ENCODE results near the gene ZCCHC2.

Gene ZCCHC2

DNA sequence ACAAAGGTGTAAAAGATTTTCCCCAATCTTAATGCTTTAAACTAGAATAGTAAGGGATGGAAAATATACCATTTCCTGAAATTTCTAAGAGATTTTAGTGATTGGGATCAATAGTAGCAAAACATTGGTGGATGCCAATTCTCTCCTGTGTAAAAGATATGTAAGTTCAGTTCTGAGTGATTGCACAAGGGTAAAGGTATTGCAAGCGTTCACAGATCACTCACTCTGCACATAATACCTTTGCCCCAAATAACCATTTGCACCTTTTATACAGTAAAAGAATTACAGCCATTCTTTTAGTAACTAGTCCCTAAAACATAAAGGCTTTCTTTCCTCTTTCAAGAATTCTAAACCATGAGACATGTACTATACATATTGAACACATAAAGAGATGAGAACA lies 13.0 kb upstream of the ZCCHC2 start:
- H3K4me3 ChIP-seq (ENCODE audit: insufficient read depth, low read length, poor library complexity, severe bottlenecking), result no peak overlapping the region
- peaks cover 21% of the 10 kb centered on the region for H3K36me3 ChIP-seq (ENCODE audit: low read length)
- no peaks in the 10 kb centered on the region for H4K20me1 ChIP-seq (ENCODE audit: low read depth, low read length)
- no peaks in the 10 kb centered on the region for H3K79me2 ChIP-seq (ENCODE audit: insufficient read depth, low read length)
- H3K9me3 ChIP-seq (ENCODE audit: insufficient read depth, low read length), result peaks cover 30% of the 10 kb centered on the region; the same call in 1 of the 2 replicates
- H2AFZ ChIP-seq (ENCODE audit: low read depth, low read length, severe bottlenecking), result no peak overlapping the region
- no peaks in the 10 kb centered on the region for H3F3A ChIP-seq (ENCODE audit: insufficient read depth)
- no peak overlapping the region for H3K27ac ChIP-seq (ENCODE audit: low read depth, low read length)
- H3K9me2 ChIP-seq (replicated peaks; ENCODE audit: insufficient read depth, low read length), result no peaks in the 10 kb centered on the region
- TF ChIP-seq EZH2phosphoT487 (conservative IDR thresholded peaks at IDR 0.05; ENCODE audit: low read length), result no peak
- TF ChIP-seq, protein P1, sequence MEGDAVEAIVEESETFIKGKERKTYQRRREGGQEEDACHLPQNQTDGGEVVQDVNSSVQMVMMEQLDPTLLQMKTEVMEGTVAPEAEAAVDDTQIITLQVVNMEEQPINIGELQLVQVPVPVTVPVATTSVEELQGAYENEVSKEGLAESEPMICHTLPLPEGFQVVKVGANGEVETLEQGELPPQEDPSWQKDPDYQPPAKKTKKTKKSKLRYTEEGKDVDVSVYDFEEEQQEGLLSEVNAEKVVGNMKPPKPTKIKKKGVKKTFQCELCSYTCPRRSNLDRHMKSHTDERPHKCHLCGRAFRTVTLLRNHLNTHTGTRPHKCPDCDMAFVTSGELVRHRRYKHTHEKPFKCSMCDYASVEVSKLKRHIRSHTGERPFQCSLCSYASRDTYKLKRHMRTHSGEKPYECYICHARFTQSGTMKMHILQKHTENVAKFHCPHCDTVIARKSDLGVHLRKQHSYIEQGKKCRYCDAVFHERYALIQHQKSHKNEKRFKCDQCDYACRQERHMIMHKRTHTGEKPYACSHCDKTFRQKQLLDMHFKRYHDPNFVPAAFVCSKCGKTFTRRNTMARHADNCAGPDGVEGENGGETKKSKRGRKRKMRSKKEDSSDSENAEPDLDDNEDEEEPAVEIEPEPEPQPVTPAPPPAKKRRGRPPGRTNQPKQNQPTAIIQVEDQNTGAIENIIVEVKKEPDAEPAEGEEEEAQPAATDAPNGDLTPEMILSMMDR (IDR thresholded peaks at IDR 0.05; ENCODE audit: insufficient read depth, low read length, poor library complexity, severe bottlenecking), result no peak
- H3K9ac ChIP-seq (ENCODE audit: low read length), result no peak overlapping the region
- no peaks in the 10 kb centered on the region for H3K27me3 ChIP-seq (ENCODE audit: low read length)
- H3K4me2 ChIP-seq (ENCODE audit: low read depth, low read length, poor library complexity, severe bottlenecking), result no peak overlapping the region

DNA sequence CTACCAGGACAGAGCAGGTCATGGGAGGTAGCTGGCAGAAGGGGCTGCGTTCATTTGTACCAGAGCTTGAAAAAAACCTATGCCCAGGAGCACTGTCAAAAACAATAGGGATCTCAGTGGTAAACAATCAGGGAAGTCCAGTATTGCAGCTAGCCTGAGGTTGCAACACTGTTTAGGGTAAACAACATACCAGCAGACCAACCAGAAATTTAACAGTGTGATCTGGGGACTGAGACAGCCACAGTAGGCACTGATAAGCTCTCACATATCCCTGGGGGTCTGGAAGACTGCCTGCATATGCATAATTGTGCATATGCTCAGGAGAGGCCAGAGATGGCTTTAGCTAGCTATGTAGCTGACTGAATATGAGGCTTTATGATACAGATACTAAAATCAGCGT lies 12.0 kb upstream of the ZCCHC2 start:
- Histone ChIP-seq H3K9me3 (ENCODE audit: insufficient read depth, low read length) (peaks cover 30% of the 10 kb centered on the region; the same call in 1 of the 2 replicates), H3K36me3 (ENCODE audit: low read length) (peaks cover 21% of the 10 kb centered on the region), H3K4me2 (ENCODE audit: low read depth, low read length, poor library complexity, severe bottlenecking) (no peak overlapping the region), H3K9ac (ENCODE audit: low read length) (no peak overlapping the region), H4K20me1 (ENCODE audit: low read depth, low read length) (no peaks in the 10 kb centered on the region), H3K27ac (ENCODE audit: low read depth, low read length) (no peak overlapping the region), H3F3A (ENCODE audit: insufficient read depth) (no peaks in the 10 kb centered on the region), H2AFZ (ENCODE audit: low read depth, low read length, severe bottlenecking) (no peak overlapping the region), H3K79me2 (ENCODE audit: insufficient read depth, low read length) (no peaks in the 10 kb centered on the region), H3K4me3 (ENCODE audit: insufficient read depth, low read length, poor library complexity, severe bottlenecking) (no peak overlapping the region), H3K9me2 (replicated peaks; ENCODE audit: insufficient read depth, low read length) (no peaks in the 10 kb centered on the region), H3K27me3 (ENCODE audit: low read length) (no peaks in the 10 kb centered on the region)
- no peak for TF ChIP-seq EZH2phosphoT487 (conservative IDR thresholded peaks at IDR 0.05; ENCODE audit: low read length)
- TF ChIP-seq, protein P1 (IDR thresholded peaks at IDR 0.05; ENCODE audit: insufficient read depth, low read length, poor library complexity, severe bottlenecking), result no peak

DNA sequence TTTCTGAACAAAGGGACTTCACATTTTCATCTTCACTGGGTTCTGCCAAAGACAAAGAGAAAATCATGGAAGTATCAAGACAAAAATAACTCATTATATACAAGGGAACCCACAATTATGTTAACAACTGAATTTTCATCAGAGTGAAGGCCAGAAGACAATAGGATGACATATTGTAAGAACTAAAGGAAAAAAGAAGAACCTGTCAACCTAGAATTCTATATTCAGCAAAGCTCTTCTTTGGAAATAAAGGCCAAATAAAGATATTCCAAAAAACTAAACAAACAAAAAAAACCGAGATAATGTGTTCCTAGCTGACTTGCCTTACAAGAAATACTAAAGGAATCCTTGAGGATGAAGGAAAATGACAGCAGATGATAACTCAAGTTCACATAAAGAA lies 10.3 kb upstream of the ZCCHC2 start:
- TF ChIP-seq, protein P1 (IDR thresholded peaks at IDR 0.05; ENCODE audit: insufficient read depth, low read length, poor library complexity, severe bottlenecking), result no peak
- no peak for TF ChIP-seq EZH2phosphoT487 (conservative IDR thresholded peaks at IDR 0.05; ENCODE audit: low read length)
- no peaks in the 10 kb centered on the region for H3K27me3 ChIP-seq (ENCODE audit: low read length)
- no peak overlapping the region for H3K4me2 ChIP-seq (ENCODE audit: low read depth, low read length, poor library complexity, severe bottlenecking)
- H4K20me1 ChIP-seq (ENCODE audit: low read depth, low read length), result no peaks in the 10 kb centered on the region
- no peaks in the 10 kb centered on the region for H3K9me2 ChIP-seq (replicated peaks; ENCODE audit: insufficient read depth, low read length)
- no peak overlapping the region for H3K4me3 ChIP-seq (ENCODE audit: insufficient read depth, low read length, poor library complexity, severe bottlenecking)
- H3F3A ChIP-seq (ENCODE audit: insufficient read depth), result no peaks in the 10 kb centered on the region
- H3K36me3 ChIP-seq (ENCODE audit: low read length), result peaks cover 21% of the 10 kb centered on the region
- H3K9ac ChIP-seq (ENCODE audit: low read length), result no peak overlapping the region
- H2AFZ ChIP-seq (ENCODE audit: low read depth, low read length, severe bottlenecking), result no peak overlapping the region
- no peak overlapping the region for H3K27ac ChIP-seq (ENCODE audit: low read depth, low read length)
- H3K79me2 ChIP-seq (ENCODE audit: insufficient read depth, low read length), result no peaks in the 10 kb centered on the region
- peaks cover 30% of the 10 kb centered on the region; the same call in 1 of the 2 replicates for H3K9me3 ChIP-seq (ENCODE audit: insufficient read depth, low read length)

Data from SU-DHL-6 (cell line).